Activated T-cell treated with anti-CD3 and anti-CD28 coated beads, Interleukin-2, amount 50 U/mL, for 4 hours (primary cell): ENCODE measurements around the gene P4HTM. TPM values are rescaled to one million over a fixed set of nuclear protein-coding genes. Genes with fewer than 3 reads are reported as not detected.
A peak's percentile ranks its signal among the peaks of the same experiment; 100 is the strongest.

Source experiments
- ATAC-seq, 2 donors: fragments of 200-7000 bp; cut with Tn5 transposase; one replicate each; pipeline ENCODE4 v1.10.0; 2021
- DNase-seq: peaks from one replicate; pipeline ENCODE4 v3.0.0-alpha.2; 2020
- H3K27me3 Mint-ChIP-seq: one replicate; pipeline ENCODE4 v1.8.0; 2021; ENCODE audit warnings: low read depth, mixed read lengths
- H3K36me3 Mint-ChIP-seq: one replicate; pipeline ENCODE4 v1.8.0; 2022; ENCODE audit warnings: mixed read lengths; ENCODE audit not compliant: insufficient read depth
- H3K4me1 Mint-ChIP-seq: one replicate; pipeline ENCODE4 v1.8.0; 2021; ENCODE audit warnings: low read depth, mixed read lengths
- H3K4me3 Mint-ChIP-seq: one replicate; pipeline ENCODE4 v1.8.0; 2021; ENCODE audit warnings: mild to moderate bottlenecking, moderate library complexity, mixed read lengths
- H3K9me3 Mint-ChIP-seq: one replicate; pipeline ENCODE4 v1.8.0; 2021; ENCODE audit warnings: mixed read lengths
- total RNA-seq, 3 donors: library from RNA; stranded (reverse); gene quantifications; one replicate each; pipeline ENCODE4 v1.2.1, GENCODE V29; 2021

P4HTM gene
- total RNA-seq, 3 donors from 2014 or later = 25.7 to 28.2 (median 26.3) TPM

GRCh38 chr3:49029563-49029884 is 39.5 kb downstream of the P4HTM start:
- ATAC-seq (no peak), DNase-seq (no peak)
- peaks cover 31% of the 10 kb centered on the region for H3K4me1 Mint-ChIP-seq
- peak overlapping the region; percentile 95 for H3K4me3 Mint-ChIP-seq
- peaks cover 47% of the 10 kb centered on the region for H3K36me3 Mint-ChIP-seq
- no peaks in the 10 kb centered on the region for H3K9me3 Mint-ChIP-seq
- H3K27me3 Mint-ChIP-seq = no peaks in the 10 kb centered on the region

DNA sequence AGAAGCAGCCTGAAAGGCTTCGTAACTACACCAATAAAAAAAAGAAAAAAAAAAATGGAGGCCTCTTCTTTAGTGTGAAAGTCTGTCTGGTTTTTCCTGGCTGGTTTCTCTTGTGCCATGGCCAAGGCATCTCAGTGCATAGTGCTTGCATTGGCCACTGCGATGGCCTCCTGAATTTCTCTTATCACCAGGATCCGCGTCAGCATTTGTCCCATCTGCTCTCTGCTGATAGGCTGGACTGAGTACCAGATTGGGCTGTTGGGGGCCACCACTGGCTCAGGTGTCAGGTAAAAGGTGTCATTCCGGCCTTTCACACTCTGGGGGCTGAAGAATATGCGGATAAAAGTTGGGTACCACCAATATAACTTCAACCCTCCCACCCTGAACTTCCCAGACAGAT is 40.3 kb downstream of the P4HTM start:
- peaks cover 30% of the 10 kb centered on the region for H3K4me1 Mint-ChIP-seq
- ATAC-seq = no peak
- H3K27me3 Mint-ChIP-seq = no peaks in the 10 kb centered on the region
- no peak overlapping the region for H3K4me3 Mint-ChIP-seq
- H3K9me3 Mint-ChIP-seq = no peaks in the 10 kb centered on the region
- DNase-seq = no peak
- H3K36me3 Mint-ChIP-seq = peaks cover 44% of the 10 kb centered on the region

DNA sequence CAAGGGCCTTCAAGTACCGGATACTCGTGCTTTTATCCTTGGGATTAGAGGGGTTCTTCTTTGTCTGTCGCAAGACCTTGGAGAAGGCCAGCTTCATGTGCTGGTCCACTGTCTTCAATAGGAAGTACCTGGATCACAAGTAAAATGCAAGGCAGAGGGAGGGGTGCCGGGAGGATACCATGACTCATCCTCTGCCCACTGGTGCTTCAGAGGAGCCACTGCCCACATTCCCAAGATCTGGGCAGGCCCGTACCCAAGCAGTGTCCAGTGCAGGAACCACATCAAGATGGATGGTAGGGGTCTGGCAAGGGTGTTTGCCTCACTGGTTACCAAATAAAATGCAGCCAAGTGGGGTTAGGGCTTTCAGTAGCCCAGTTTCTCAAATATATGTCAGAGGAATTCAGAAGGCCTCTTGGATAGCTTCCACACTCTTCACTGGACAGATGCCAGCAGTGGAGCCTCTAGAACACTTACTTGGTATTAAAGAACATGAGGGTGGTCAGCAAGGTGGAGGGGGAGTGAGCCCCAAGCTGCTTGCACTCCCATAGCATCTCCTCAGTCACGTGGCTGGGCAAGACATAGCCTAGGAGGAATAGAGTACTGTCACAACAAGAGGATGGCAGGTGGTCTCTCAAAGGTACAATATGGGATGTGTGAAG is 42.7 kb downstream of the P4HTM start:
- no peak for ATAC-seq
- Mint-ChIP-seq H3K27me3 (no peaks in the 10 kb centered on the region), H3K36me3 (peaks cover 37% of the 10 kb centered on the region), H3K9me3 (no peaks in the 10 kb centered on the region), H3K4me1 (peaks cover 15% of the 10 kb centered on the region), H3K4me3 (no peak overlapping the region)
- no peak for DNase-seq

DNA sequence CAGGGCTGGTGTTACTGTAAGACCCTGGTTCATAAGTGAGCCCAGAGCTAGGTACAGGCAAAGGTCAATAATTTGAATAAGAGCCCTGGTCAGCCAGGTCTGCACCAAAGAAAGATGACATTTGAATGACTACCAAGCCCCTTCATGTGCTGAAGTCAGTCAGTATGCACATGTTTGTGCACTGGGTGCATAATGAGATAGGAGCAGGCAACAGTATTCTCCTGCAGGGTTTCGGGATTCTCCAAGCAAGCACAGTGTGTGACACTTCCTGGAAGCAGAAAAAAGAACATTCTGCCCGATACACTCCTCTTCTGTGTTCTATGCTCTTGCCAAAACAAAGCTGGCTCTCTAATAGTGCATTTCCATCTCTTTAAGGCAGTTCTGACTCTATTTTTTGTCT is 44.6 kb downstream of the P4HTM start:
- H3K9me3 Mint-ChIP-seq = no peaks in the 10 kb centered on the region
- DNase-seq (no peak), ATAC-seq (no peak)
- peaks cover under 1% of the 10 kb centered on the region for H3K4me1 Mint-ChIP-seq
- H3K36me3 Mint-ChIP-seq = peaks cover 26% of the 10 kb centered on the region
- H3K27me3 Mint-ChIP-seq = no peaks in the 10 kb centered on the region
- H3K4me3 Mint-ChIP-seq = no peak overlapping the region

GRCh38 chr3:49035281-49035680 is 45.2 kb downstream of the P4HTM start:
- ATAC-seq (no peak), DNase-seq (no peak)
- H3K36me3 Mint-ChIP-seq = peaks cover 30% of the 10 kb centered on the region
- no peaks in the 10 kb centered on the region for H3K4me1 Mint-ChIP-seq
- H3K27me3 Mint-ChIP-seq = no peaks in the 10 kb centered on the region
- no peak overlapping the region for H3K4me3 Mint-ChIP-seq
- H3K9me3 Mint-ChIP-seq = no peaks in the 10 kb centered on the region

DNA sequence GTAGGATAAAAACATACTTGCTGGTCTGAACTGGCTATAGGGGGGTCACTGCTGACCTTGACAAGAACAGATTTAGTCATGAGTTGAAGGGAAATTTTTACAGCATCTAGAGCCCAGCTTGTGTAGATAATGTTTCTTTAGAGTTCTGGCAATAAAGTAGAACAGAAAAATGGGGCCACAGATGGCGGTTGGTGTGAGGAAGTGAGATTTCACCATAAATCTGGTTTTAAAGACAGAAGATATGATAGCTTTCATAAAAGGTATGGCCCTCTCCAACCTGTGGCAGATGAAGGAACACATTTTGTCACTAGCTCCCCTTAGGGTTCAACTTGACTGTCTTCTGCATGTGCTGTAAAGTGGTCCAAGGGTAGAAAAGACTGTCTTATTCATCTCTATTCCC is 63.5 kb downstream of the P4HTM start:
- Mint-ChIP-seq H3K4me1 (peaks cover 14% of the 10 kb centered on the region), H3K36me3 (peaks cover 29% of the 10 kb centered on the region), H3K27me3 (no peaks in the 10 kb centered on the region), H3K9me3 (no peaks in the 10 kb centered on the region), H3K4me3 (no peak overlapping the region)
- ATAC-seq (no peak), DNase-seq (no peak)

DNA sequence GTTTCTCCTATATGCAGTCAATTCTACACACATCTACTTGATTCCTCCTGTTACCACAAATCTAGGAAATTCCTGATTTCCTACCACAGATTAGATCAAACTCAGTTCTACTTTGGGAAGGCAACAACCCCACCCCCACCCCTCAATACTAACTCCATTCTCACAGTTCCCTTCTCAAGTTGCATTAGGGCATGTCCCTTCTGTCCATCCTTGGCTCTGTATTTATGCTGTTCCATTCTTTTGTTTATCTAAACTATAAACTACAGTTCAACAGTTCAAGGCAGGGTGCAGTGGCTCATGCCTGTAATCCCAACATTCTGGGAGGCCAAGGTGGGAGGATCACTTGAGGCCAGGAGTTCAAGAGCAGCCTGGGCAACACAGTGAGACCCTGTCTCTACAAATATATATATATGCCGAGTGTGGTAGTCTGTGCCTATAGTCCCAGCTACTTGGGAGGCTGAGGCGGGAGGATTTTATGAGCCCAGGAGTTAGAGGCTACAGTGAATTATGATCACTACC is 64.4 kb downstream of the P4HTM start:
- DNase-seq = no peak
- Mint-ChIP-seq H3K36me3 (peaks cover 29% of the 10 kb centered on the region), H3K4me1 (peaks cover 14% of the 10 kb centered on the region), H3K4me3 (no peak overlapping the region), H3K9me3 (no peaks in the 10 kb centered on the region), H3K27me3 (no peaks in the 10 kb centered on the region)
- ATAC-seq = no peak

Other genes with a start within 250 kb of the P4HTM start
- 10 to 100 TPM; 60.7 to 75.9 (median 70.7) TPM for gene PRKAR2A, start 142.4 kb upstream of the P4HTM start, total RNA-seq
- gene SLC25A20, start 91.4 kb upstream of the P4HTM start, total RNA-seq = 10 to 100 TPM; 13.9 to 19.0 (median 17.5) TPM
- gene ARIH2, start 71.4 kb upstream of the P4HTM start, total RNA-seq = 100 to 1,000 TPM; 144 to 161 (median 146) TPM
- 100 to 1,000 TPM; 147 to 163 (median 155) TPM for gene WDR6, start 17.1 kb downstream of the P4HTM start, total RNA-seq
- gene DALRD3, start 28.3 kb downstream of the P4HTM start, total RNA-seq = 10 to 100 TPM; 23.9 to 32.3 (median 25.4) TPM
- 100 to 1,000 TPM; 138 to 155 (median 147) TPM for gene NDUFAF3, start 31.9 kb downstream of the P4HTM start, total RNA-seq
- gene IMPDH2, start 39.2 kb downstream of the P4HTM start, total RNA-seq = 100 to 1,000 TPM; 664 to 769 (median 721) TPM
- gene QRICH1, start 103.8 kb downstream of the P4HTM start, total RNA-seq = 100 to 1,000 TPM; 109 to 131 (median 114) TPM
- gene QARS1, start 114.5 kb downstream of the P4HTM start, total RNA-seq = 100 to 1,000 TPM; 216 to 228 (median 228) TPM
- 10 to 100 TPM; 68.2 to 75.9 (median 75.1) TPM for gene USP19, start 130.6 kb downstream of the P4HTM start, total RNA-seq
- 1 to 10 TPM; 1.6 to 2.4 (median 2.0) TPM for gene LAMB2, start 142.8 kb downstream of the P4HTM start, total RNA-seq
- 10 to 100 TPM; 24.8 to 29.2 (median 27.0) TPM for gene CCDC71, start 176.1 kb downstream of the P4HTM start, total RNA-seq
- 1 to 10 TPM; 2.6 to 3.6 (median 3.5) TPM for gene KLHDC8B, start 181.4 kb downstream of the P4HTM start, total RNA-seq